DMS79 (cell line): ENCODE measurements around the gene H2BK1.

ENCODE experiments used
- DNase-seq: peaks from one replicate; lab custom pipeline; 2025; lab: John Stamatoyannopoulos, UW

H2BK1 gene

GRCh38 chr7:151232091-151232916, 22.0 kb upstream of the H2BK1 start, which contains the start of gene CHPF2:
Gene CHPF2 (plus strand): TSS chr7:151232483. CDS start chr7:151234012, 1,529 bp downstream.
- DNase-seq, result no peak

GRCh38 chr7:151231080-151231479, 20.8 kb upstream of the H2BK1 start:
- no peak for DNase-seq

- DNase-seq, result no peak
Observed at GRCh38 chr7:151229249-151229648, 19.0 kb upstream of the H2BK1 start.

DNA sequence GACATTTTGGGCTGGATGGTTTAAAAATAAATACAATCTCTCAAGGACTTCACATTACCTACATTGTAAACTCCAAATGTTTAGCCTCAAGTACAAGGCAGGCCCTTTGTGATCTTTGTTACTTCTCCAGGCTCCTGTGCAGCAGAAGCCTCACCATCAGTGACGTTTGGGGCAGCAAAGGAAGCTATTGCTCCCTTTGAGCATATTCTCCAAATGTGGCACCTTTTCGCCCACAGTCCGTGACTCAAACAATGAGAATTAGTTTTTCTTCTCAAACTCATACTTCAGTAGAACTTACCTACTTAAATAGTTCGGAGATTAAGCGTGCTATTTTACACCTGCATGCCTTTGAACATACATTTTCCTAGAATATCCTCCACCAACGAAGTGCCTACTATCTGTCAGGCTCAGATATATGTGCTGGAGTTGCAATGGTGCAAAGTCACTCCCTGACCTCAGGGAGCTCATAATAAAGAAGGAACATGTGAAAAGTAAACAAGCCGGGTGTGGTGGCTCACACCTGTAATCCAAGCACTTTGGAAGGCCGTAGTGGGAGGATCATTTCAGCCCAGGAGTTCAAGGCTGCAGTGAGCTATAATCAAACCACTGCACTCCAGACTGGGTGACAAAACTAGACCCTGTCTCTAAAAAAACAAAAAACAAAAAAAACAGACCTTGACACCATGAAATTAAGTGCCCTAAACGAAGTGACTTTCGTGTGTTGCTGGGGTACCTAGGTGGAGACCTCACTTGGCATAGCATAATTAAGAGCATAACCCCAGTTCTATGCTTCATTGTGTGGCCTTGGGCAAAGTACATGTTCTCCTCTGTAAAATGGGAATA, 18.0 kb upstream of the H2BK1 start:
- DNase-seq, result no peak

GRCh38 chr7:151226875-151227782, 16.8 kb upstream of the H2BK1 start, which contains the start of gene ABCF2:
Gene ABCF2 (minus strand): TSS chr7:151227205. CDS start chr7:151226458, 747 bp downstream.
- DNase-seq, result peak; percentile 86

DNA sequence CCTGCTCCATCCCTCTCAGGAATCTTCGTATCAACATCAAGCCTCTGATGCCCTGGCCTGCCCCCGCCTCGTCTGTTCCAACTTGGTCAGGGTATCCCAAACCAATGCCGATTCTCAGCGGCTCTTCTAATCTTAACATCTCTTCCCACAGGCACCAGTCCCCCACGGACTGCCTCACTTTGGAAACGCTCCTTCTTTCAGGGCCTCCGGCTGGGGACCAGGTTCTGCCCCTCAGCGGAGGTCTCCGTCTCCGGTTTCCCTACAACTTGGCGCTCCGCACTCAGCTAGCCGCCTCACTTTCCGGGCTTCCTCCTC, 16.2 kb upstream of the H2BK1 start:
- no peak for DNase-seq

GRCh38 chr7:151225948-151226510, 15.7 kb upstream of the H2BK1 start:
- DNase-seq, result no peak

DNA sequence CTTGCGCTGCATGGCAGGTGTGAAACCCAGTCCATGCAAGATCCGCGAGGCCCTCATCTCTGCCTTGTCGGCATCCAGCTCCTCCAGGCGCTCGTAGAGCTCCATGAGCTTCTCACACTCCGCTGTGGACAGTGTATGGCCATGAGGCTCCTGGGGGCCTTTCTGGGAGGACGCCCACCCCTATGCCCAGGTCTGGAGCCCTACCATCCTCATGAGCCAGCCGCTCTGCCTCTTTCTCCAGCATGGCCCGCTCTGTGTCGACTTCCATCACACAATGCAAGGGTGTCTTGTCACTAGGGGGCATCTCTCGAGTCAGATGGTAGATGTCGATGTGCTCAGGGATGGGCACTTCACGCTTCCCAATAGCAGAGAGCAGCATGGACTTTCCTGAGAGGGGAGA, 13.4 kb upstream of the H2BK1 start:
- no peak for DNase-seq

DNA sequence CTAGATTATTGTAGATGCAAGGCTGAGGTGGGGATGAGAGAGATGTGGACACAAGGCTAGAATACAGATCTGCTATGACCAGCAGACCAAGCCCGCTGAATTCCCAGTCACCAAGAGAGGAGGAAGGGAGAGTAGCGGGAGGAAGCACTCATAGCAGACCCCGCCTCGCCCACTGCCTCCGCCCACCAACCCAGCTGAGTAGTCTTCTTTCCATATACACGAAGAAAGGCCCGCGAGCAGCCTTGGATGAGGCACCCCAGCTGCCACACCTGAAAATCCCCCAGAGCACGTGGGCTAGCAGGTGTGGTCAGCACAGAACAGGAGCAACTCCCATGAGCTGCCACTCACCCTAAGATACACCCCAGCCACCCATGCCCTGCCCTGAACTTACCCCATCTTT, 7.9 kb upstream of the H2BK1 start:
- no peak for DNase-seq

DNA sequence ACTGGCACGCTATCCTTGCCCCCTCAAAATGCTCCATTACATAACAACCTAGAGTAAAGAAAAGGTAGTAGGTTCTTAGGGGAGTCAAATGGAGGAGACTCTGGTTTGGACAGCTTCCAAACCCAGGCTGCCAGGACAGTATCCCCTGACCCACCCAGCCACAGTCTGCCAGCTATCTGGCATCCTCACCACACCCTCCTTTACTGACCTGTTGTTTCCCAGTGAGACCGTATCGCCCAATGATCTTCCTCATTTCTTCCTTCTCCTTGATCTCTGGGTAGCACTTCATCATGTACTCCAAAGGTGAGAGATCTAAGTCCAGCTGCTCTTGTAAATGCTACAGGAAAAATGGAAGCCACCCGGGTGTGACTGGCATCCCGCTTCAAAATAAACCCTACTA, 5.1 kb upstream of the H2BK1 start:
- DNase-seq, result no peak

DNA sequence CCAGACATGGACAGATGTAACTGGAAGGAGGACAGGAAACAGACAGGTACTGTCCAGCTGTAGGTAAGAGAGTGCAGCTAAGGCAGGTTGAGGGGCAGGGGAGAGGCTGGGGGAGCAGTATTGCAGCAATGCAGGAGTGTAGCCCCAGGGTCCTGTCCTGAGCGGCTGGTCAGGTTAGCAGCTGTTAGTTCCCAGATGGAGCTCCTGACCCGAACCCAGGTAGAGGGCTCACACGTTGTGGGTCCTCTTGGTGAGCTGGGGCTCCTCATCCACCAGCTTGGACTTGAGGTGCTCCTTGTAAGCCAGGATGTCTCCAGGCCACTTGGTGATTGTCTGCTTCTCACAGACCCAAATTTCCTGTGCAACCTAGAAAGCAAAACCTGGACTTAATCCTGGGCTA, 3.5 kb upstream of the H2BK1 start:
- DNase-seq, result no peak

DNA sequence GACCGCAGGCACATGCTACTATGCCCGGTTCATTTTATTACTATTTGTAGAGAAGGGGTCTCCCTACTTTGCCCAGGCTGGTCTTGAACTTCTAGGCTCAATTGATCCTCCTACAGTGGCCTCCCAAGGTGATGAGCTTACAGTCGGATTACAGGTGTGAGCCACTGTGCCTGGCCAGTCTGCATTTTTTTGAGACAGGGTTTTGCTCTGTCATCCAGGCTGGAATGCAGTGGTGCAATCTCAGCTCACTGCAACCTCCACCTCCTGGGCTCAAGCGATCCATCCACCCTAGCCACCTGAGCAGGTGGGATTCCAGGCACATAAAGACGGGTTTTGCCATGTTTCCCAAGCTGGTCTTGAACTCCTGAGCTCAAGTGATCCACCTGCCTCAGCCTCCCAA, 2.3 kb upstream of the H2BK1 start:
- no peak for DNase-seq

DNA sequence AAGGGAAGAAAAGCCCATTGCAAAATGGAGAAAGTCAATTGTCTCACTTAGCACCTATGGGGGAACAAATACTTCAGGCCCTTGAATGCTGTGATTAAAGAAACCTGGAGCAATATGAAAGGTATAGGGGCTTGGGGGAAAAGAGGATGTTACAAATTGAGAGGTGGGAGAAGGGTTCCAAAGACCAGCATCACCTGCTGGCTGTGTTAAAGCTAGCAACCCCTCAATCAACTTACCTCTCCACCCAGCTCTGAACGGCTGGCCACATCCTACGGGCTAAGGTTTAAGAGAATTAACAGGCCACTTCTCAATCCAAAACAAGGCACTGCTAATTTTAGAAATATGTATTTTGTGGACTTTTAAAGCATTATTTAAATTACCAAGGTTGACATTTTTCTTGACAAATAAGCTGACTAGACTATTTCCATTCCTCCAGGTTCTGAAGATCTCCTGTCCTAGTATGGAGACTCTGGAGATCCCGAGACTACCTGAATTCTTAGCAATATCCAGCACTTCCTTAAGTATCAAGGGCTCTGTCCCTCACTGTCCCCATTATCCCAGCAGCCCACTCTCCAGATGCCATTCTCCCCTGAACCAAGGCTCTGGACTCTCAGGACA, 976 bp upstream of the H2BK1 start:
- no peak for DNase-seq

DNA sequence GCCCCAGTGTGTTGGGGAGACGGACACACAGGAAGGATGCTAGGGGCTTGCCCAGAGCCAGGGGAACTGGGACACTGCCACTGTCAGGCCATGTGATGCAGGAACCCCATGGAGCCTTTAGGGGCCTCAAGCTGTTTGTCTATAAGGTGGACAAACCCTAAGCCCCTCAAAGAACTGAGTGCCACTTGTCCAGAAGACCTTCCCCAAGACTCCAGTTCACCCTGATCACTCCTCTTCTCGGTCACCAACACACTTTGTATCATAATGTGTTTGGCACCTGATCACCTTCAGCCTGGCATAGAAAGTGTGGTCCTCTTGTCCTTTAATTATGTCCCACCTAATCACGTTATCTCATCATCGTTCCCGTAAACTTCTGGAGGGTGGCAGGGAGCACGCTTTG, 700 bp downstream of the H2BK1 start:
- no peak for DNase-seq

DNA sequence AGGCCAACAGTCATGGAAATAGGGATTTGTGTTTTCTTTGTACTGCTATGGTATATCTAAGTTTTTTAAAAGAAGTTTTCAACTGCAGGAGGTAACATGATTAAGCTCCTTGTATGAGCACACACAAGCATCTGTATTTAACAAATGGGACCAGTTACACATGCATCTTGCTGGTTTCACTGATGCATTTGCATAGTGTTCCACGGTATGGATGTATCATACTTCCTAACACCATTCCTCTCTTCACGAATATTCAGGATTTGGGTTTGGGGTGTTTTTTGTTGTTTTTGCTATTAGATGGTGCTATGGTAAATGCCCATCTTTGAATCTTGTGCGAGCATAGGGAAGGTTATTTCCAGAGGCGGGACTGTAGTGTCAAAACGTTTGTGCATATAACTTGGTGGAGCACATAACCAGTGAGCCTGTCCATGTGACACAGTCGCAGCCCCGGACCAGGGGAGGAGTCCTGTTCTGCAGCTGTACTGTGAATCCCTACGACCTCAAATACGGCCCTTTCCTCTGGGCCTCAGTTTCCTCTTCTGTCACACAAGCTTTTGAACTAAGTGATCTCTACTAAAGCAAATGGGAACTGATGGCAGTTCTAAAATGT, 1.9 kb downstream of the H2BK1 start:
- no peak for DNase-seq

DNA sequence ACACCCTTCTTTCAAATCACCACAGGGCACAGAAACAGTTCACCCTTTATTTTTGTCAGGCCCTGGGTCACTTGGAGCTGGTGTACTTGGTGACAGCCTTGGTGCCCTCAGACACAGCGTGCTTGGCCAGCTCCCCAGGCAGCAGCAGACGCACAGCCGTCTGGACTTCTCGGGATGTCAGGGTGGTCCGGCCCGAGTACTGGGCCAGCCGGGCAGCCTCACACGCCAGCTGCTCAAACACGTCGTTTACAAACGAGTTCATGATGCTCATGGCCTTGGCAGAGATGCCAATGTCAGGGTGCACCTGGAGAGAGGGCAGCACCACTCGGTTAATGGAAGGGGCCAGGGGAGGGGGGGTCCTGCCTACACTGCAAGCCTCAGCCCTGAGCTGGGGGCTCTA, 2.5 kb downstream of the H2BK1 start:
- DNase-seq, result no peak

- DNase-seq, result no peak
Observed at GRCh38 chr7:151207315-151207714, 3.0 kb downstream of the H2BK1 start.

DNA sequence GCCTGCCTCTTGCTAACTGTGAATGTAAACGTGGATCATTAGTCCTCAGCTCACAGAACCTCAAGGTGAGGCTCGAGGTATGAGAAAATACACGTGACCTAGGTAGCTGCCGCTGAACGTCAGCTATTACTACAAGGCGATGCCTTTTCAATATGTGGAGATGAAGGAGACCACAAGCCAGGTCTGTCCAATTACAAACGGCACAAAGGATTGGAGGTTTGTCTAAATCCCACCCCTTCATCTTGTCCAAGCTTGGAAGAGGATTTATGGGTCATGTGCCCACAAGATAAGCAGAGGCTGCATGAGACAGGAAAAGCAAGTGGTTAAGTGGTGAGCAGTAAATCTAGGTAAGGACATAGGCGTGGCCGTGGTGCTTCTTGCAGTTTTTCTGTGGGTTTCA, 3.4 kb downstream of the H2BK1 start:
- DNase-seq, result no peak

DNA sequence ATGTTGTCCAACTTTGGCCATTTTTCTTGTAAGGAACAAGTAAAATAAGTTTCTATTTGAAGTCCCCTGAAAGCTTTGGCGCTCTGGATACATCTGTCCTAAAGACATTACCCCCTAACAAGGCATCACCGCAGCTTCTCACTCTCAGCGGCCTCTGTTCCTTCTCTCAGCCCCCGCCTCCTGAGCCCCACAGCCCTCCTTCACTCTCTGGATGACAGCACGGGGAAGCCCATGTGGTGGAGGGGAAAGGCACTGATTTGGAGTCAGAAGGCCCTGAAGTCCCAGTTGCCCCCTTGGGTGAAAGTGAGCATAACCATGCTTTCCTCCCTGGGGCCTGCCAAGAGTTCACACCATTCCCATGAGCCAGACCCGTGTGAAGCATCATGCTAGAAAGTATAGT, 4.6 kb downstream of the H2BK1 start:
- DNase-seq, result no peak

DNA sequence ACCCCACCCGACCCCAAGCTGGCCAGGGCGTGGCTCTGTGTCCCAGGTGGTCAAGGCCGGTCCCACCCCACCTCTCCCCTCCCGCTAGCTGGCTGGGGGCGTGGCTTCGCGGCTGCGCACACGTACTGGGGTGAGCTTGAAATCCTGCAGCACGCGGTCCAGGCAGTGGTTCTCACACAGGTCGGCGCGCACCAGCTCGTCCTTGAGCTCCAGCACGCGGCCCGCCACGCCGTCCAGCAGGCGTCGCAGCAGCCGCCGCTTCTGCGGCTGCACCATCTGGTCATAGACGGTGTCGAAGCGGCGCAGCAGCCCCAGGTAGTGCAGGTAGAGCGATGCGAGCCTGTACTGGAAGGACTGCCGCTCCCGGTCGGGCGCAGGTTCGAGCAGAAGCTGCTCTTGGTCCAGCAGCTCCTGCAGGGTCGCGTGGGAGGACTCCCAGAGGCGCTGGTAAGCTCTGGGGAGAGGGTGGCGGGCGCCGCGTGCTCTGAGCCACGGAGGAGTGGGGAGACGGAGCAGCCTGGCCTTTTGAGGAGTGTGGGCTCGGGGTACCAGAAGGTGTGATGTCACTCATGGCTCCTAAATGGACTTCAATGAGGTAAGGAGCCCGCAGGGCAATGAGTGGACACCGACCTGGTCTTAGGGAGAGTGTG, 5.8 kb downstream of the H2BK1 start:
- no peak for DNase-seq

DNA sequence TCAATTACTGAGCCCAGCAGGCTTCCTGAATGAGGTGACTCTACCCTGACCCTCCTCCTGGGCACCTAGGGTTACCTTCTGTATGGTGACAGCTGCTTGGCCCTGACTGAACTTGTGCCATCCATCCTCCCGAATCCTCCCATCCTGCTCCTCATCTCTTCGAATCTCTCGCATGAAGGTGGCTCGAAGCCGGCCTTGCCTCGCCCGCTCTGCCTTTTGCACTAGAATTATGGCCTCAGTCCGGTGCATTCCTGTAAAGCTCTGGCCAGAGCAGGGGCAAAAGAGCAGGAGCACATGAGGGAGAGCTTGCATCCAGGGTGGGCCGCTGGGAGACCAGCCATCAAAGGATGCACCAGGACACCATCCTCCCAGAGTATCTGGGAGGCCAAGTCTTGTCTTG, 7.5 kb downstream of the H2BK1 start:
- no peak for DNase-seq
